Stomach smooth muscle (tissue), 2 donors: Measurements from ENCODE around the gene FEN1.

Source experiments
- H3K27ac ChIP-seq: one replicate; pipeline ENCODE4 v1.7.0; 2013; ENCODE audit warnings: mild to moderate bottlenecking, low read length, inconsistent platforms
- H3K27me3 ChIP-seq, 2 donors: one replicate each; pipeline ENCODE4 v1.7.0; 2013; ENCODE audit warnings: low read length in 2 of 2; ENCODE audit not compliant: insufficient read depth in 2 of 2, control insufficient read depth in 1 of 2
- H3K36me3 ChIP-seq, 2 donors: one replicate each; pipeline ENCODE4 v1.7.0; 2013; ENCODE audit warnings: low read length in 2 of 2; ENCODE audit not compliant: control insufficient read depth in 2 of 2, insufficient read depth in 2 of 2
- H3K4me1 ChIP-seq: one replicate; pipeline ENCODE4 v1.7.0; 2013; ENCODE audit warnings: low read length; ENCODE audit not compliant: control insufficient read depth, insufficient read depth
- H3K4me3 ChIP-seq, 2 donors: one replicate each; pipeline ENCODE4 v1.7.0; 2013; ENCODE audit warnings: low read length in 2 of 2
- H3K9ac ChIP-seq, 2 donors: one replicate each; pipeline ENCODE4 v1.7.0; 2013; ENCODE audit warnings: low read length in 2 of 2, mild to moderate bottlenecking in 1 of 2
- H3K9me3 ChIP-seq, 2 donors: one replicate each; pipeline ENCODE4 v1.7.0; 2013; ENCODE audit warnings: low read length in 2 of 2; ENCODE audit not compliant: control insufficient read depth in 2 of 2
- donor health status: healthy.
- donor health status: Pancreatic carcinoma.

Gene FEN1

DNA sequence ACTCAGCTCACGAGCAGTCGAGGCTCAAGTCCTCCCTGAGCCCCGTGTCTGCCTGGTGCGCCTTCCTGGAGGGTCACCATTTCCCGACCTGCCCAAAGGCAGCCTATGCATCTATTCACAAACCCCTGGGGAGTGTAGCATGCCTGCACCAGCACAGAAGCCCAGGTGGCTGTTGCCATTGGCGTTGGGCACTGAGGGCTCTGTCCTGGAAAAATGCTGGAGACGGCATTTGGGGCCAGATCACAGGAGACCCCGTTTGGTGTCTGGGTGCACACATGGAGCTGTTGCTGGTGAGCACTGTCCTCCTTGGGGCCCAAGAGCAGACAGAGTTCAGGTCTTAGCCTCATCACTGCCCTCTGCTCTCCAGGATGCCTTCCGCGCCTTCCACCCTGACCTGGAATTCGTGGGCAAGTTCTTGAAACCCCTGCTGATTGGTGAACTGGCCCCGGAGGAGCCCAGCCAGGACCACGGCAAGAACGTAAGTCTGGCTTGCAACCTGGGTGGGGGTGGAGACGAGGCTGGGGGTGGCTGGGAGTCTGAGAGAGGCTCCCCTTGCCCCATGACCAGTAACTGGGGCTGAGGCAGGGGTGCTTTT lies 44.8 kb downstream of the FEN1 start:
- H3K36me3 ChIP-seq = peaks cover 0 to 7% of the 10 kb centered on the region in 2 donors
- no peak overlapping the region for H3K4me3 ChIP-seq
- H3K9ac ChIP-seq = no peak overlapping the region
- peaks cover 8% of the 10 kb centered on the region for H3K4me1 ChIP-seq
- no peaks in the 10 kb centered on the region for H3K9me3 ChIP-seq
- no peak overlapping the region for H3K27ac ChIP-seq
- H3K27me3 ChIP-seq = peaks cover 0 to under 1% of the 10 kb centered on the region in 2 donors

DNA sequence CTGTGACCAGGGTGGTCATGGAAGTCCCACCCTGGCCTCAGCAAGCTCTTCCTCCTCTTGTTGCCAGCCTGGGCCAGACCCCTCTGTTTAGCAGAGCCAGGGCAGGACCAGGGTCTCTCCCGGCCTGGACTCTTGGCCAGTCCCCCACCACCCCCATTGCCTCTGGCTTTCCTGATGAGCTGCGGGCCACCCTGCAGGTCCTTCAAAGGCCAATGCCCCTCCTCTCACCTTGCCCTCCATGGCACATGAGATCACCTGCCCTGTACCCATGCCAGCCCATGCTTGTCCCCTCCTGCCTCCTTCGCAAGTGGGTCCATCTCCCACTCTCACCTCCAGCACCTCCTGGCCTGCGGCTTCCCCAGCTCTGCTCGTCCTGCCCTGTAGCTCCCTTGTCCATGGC lies 45.8 kb downstream of the FEN1 start:
- Histone ChIP-seq H3K4me3 (no peak overlapping the region), H3K36me3 (peaks cover 0 to 11% of the 10 kb centered on the region in 2 donors), H3K4me1 (peaks cover 4% of the 10 kb centered on the region), H3K9me3 (no peaks in the 10 kb centered on the region), H3K27ac (no peak overlapping the region), H3K27me3 (no peaks in the 10 kb centered on the region), H3K9ac (no peak overlapping the region)

DNA sequence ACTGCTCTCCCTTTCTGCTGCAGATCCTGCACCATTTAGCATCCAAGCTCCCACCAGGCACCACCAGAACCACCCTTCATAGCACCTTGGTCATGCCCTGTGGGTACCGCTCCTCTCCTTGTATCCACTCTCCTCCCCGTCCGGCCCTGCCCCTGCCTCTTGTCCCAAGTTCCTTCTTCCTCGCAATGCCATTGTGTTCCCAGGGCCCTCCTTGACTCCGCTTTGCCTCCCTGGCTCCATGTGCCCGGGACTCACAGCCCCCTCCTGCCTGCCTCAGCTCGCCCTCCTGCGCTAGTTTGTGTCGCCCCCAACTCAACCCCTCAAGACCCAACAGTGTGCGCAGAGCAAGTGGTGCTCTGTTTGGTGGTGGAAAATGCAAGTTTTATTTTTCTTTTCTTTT lies 46.2 kb downstream of the FEN1 start:
- Histone ChIP-seq H3K27me3 (no peaks in the 10 kb centered on the region), H3K4me1 (peaks cover 4% of the 10 kb centered on the region), H3K4me3 (no peak overlapping the region), H3K36me3 (peaks cover 0 to 11% of the 10 kb centered on the region in 2 donors), H3K27ac (no peak overlapping the region), H3K9me3 (no peaks in the 10 kb centered on the region), H3K9ac (no peak overlapping the region)

DNA sequence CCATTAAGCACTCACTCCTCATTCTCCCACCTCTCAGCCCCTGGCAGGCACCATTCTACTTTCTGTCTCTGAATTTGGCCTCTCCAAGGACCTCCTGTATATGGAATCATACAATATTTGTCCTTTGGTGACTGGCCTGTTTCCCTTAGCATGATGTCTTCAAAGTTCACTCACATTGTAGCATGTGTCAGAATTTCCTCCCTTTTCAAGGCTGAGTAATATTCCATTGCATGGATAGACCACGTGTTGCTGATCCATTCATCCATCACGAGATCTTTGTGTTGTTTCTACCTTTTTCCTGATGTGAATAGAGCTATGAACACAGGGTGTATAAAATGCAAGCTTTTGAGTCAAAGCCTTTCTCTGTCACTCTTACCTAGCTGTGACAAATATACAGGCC lies 47.0 kb downstream of the FEN1 start:
- Histone ChIP-seq H3K9me3 (no peaks in the 10 kb centered on the region), H3K4me3 (no peak overlapping the region), H3K27me3 (no peaks in the 10 kb centered on the region), H3K36me3 (peaks cover 0 to 11% of the 10 kb centered on the region in 2 donors), H3K27ac (no peak overlapping the region), H3K9ac (no peak overlapping the region), H3K4me1 (peaks cover 4% of the 10 kb centered on the region)

DNA sequence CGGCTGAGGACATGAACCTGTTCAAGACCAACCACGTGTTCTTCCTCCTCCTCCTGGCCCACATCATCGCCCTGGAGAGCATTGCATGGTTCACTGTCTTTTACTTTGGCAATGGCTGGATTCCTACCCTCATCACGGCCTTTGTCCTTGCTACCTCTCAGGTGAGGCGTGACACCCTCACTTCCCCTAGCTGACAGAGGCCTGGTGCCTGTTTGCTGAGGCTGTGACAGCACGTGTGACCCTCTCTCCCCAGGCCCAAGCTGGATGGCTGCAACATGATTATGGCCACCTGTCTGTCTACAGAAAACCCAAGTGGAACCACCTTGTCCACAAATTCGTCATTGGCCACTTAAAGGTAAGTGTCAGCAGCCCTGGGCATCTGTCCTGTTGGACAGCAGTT lies 47.7 kb downstream of the FEN1 start:
- no peak overlapping the region for H3K9ac ChIP-seq
- H3K27me3 ChIP-seq = no peaks in the 10 kb centered on the region
- H3K27ac ChIP-seq = no peak overlapping the region
- H3K4me1 ChIP-seq = peaks cover under 1% of the 10 kb centered on the region
- H3K36me3 ChIP-seq = peaks cover 0 to 11% of the 10 kb centered on the region in 2 donors
- H3K4me3 ChIP-seq = no peak overlapping the region
- no peaks in the 10 kb centered on the region for H3K9me3 ChIP-seq

DNA sequence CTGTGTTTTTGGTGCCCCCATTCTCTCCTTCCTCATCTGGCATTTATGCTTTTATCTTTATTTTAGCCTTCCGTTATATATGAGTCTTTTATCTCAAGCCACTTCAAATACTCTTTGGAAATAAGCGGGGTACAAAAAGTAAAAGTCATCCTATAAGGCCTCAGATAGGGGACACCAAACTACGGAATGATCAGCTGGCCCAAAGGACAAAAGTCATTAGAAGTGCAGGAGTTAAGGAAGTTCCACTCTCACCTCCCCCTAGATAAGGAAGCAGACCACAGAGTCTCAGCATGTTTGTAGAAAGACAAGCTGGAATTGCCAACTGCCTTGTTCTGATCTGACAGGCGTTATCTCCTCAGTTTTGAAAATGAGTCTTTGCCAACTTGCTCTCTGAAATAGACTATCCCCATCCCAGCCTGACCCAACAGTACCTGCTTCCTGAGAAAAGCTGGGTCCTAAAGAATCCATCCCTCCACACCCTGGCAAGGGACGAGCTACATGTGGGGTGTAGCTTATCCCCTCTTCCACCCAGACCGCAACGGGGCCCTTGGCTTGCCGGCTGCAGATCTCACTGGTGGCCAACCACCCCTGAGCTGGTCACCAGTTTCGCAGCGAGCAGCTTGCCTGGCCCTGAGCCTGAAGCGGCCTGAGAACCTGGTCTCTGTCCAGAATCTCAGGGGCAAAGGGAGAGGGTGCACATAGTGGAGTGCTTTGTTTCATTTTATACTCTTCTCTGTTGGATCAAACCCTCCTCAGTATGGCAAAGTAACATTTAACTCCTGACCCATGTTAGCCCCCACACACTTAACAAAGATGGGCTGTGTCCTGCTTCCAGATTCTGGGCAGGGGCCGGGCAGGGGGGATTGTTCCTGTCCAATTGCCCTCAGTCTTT lies 49.2 kb downstream of the FEN1 start:
- H3K4me3 ChIP-seq = no peak overlapping the region
- H3K9ac ChIP-seq = no peak overlapping the region
- H3K9me3 ChIP-seq = no peaks in the 10 kb centered on the region
- no peak overlapping the region for H3K27ac ChIP-seq
- H3K27me3 ChIP-seq = no peaks in the 10 kb centered on the region
- no peaks in the 10 kb centered on the region for H3K4me1 ChIP-seq
- peaks cover 0 to 11% of the 10 kb centered on the region in 2 donors for H3K36me3 ChIP-seq

DNA sequence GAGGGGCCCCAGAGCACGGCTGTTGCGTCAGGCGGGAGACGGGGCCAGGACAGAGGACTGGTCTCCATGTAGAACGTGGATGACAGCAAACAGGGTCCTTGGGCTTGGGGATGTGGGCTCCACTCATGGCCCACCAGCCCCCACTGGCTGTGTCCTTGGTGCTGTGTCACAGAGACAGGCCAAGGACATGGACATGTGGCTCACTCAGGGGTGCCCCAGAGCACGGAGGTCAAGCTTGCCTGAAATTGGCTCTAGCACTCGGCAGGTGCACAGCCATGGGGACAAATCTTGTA lies 49.8 kb downstream of the FEN1 start:
- Histone ChIP-seq H3K27ac (no peak overlapping the region), H3K4me3 (no peak overlapping the region), H3K9me3 (no peaks in the 10 kb centered on the region), H3K4me1 (no peaks in the 10 kb centered on the region), H3K36me3 (peaks cover 0 to 11% of the 10 kb centered on the region in 2 donors), H3K9ac (no peak overlapping the region), H3K27me3 (no peaks in the 10 kb centered on the region)

DNA sequence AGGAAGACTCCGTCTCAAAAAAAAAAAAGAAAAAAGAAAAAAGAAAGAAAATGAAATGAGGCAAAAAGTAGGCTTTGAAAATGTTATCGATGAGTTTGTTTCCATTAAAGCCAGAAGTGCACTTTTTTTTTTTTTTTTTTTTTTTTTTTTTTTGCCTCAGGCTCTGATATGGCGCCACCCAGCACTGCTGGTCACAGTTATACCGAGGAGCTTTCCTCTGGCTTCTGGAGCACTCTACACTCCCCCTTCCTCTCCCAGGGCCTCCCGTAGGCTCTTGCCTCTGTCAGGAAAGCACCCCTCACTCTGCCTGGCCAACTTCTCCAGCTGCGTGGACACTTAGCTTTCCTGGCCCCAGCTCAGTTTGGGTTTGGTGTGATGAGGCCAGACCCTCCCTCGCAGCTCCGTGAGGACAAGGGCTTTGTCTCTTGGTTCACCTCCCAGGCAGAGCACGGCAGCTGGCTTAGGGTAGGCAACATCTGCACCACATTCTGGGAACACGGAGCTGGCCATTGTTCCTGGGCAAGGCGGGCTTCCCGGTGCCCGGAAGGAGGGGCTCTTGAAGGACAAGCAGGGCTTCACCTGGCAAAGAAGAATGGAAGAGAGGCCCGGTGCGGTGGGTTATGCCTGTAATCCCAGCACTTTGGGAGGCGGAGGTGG lies 52.3 kb downstream of the FEN1 start:
- peaks cover 0 to 18% of the 10 kb centered on the region in 2 donors for H3K36me3 ChIP-seq
- H3K27me3 ChIP-seq = no peaks in the 10 kb centered on the region
- no peaks in the 10 kb centered on the region for H3K9me3 ChIP-seq
- H3K4me3 ChIP-seq = no peak overlapping the region
- no peak overlapping the region for H3K27ac ChIP-seq
- no peaks in the 10 kb centered on the region for H3K4me1 ChIP-seq
- H3K9ac ChIP-seq = no peak overlapping the region

DNA sequence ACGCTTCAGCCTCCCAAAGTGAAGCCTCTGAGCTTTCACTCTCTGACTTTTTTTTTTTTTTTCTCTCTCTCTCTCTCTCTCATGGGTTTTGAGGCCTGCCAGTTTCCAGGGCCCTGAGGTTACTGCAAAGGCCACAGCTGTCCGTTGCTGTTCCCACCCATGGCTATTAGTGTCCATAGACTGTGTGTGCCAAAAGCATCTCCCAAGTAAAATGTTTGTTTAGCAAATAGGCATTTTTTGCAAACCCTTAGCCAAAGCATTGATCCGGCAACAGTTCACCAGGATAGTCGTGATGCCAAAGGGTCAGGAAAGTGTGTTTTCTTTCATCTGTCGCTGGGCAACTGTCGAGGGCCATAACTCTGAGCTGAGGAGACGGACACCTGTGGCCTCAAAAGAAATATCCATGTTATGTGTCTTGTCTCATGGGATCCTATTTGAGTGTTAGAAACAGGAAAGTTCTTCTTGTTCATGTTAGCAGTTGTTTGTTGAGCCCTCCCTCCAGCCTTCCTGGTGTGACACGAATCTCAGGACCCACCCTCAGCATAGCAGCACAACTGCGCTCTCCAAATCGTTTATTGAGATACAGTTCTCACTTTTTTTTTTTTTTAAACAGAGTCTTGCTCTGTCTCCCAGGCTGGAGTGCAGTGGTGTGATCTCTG lies 53.8 kb downstream of the FEN1 start:
- no peaks in the 10 kb centered on the region for H3K4me1 ChIP-seq
- H3K36me3 ChIP-seq = peaks cover 0 to 14% of the 10 kb centered on the region in 2 donors
- no peak overlapping the region for H3K27ac ChIP-seq
- no peak overlapping the region for H3K9ac ChIP-seq
- H3K9me3 ChIP-seq = no peaks in the 10 kb centered on the region
- H3K27me3 ChIP-seq = no peaks in the 10 kb centered on the region
- H3K4me3 ChIP-seq = no peak overlapping the region
